CD4-positive, alpha-beta T cell treated with Interleukin-4 for 1 hour (primary cell): ENCODE measurements around the gene SMARCA2.

ENCODE experiments used
- DNase-seq, 2 donors: peaks; one replicate each; pipeline ENCODE4 v3.0.0-alpha.2; 2020 to 2022

Gene SMARCA2

GRCh38 chr9:2150338-2150737 lies 135.2 kb downstream of the SMARCA2 start:
- DNase-seq = no peak

- no peak for DNase-seq
Measured at GRCh38 chr9:2151171-2151570, 136.0 kb downstream of the SMARCA2 start.

GRCh38 chr9:2152966-2153629 lies 138.0 kb downstream of the SMARCA2 start:
- no peak for DNase-seq

GRCh38 chr9:2153630-2154217 lies 138.6 kb downstream of the SMARCA2 start:
- no peak for DNase-seq

GRCh38 chr9:2154731-2155130 lies 139.6 kb downstream of the SMARCA2 start:
- DNase-seq = no peak

GRCh38 chr9:2155966-2156365 lies 140.8 kb downstream of the SMARCA2 start:
- DNase-seq = no peak

- DNase-seq = peak; percentile 15
Measured at GRCh38 chr9:2157277-2158110, 142.3 kb downstream of the SMARCA2 start.

GRCh38 chr9:2158111-2158610 lies 143.0 kb downstream of the SMARCA2 start:
- DNase-seq = peak; percentile 32 to 70

GRCh38 chr9:2158766-2159430 lies 143.8 kb downstream of the SMARCA2 start:
- no peak for DNase-seq

- DNase-seq = no peak
Measured at GRCh38 chr9:2159521-2160454, 144.6 kb downstream of the SMARCA2 start.

- no peak for DNase-seq
Measured at GRCh38 chr9:2161661-2162060, 146.5 kb downstream of the SMARCA2 start.

GRCh38 chr9:2163231-2163885 lies 148.2 kb downstream of the SMARCA2 start:
- no peak for DNase-seq

- DNase-seq = no peak
Measured at GRCh38 chr9:2164268-2164667, 149.1 kb downstream of the SMARCA2 start.

GRCh38 chr9:2166203-2166602 lies 151.1 kb downstream of the SMARCA2 start:
- DNase-seq = no peak

- DNase-seq = no peak
Measured at GRCh38 chr9:2169035-2169434, 153.9 kb downstream of the SMARCA2 start.

GRCh38 chr9:2170722-2171121 lies 155.6 kb downstream of the SMARCA2 start:
- no peak for DNase-seq

GRCh38 chr9:2173170-2173569 lies 158.0 kb downstream of the SMARCA2 start:
- DNase-seq = no peak

- DNase-seq = no peak
Measured at GRCh38 chr9:2173861-2174260, 158.7 kb downstream of the SMARCA2 start.

- DNase-seq = no peak
Measured at GRCh38 chr9:2174306-2174705, 159.2 kb downstream of the SMARCA2 start.

GRCh38 chr9:2174911-2175310 lies 159.8 kb downstream of the SMARCA2 start:
- no peak for DNase-seq

- DNase-seq = no peak
Measured at GRCh38 chr9:2177121-2177520, 162.0 kb downstream of the SMARCA2 start.
